HCT116 (cell line): ENCODE results near the gene COX7A2L. TPM values are rescaled to one million over a fixed set of nuclear protein-coding genes. Genes with fewer than 3 reads are reported as not detected.

Experiments used
- ATAC-seq: fragments of 200-7000 bp; cut with Tn5 transposase; 2 replicates; pipeline ENCODE4 v1.9.1; 2020; ENCODE audit warnings: mild to moderate bottlenecking, moderate library complexity
- BruUV-seq: library from RNA; stranded (reverse); fragments of 400-500 nt; replicated peaks from 2 replicates; lab custom pipeline; 2021; lab: Mats Ljungman, UMichigan
- CTCF ChIA-PET: fragments of 300-600 bp; sonication (Branson Sonifier 250); formaldehyde crosslinking; loops from one replicate; lab custom pipeline; 2021; ENCODE audit warnings: antibody characterized with exemption; lab: Charles Lee
- POLR2A ChIA-PET: fragments of 300-600, 350-600 bp; sonication (Branson Sonifier 250); formaldehyde crosslinking; loops from one replicate; lab custom pipeline; 2021; ENCODE audit warnings: antibody characterized with exemption; lab: Charles Lee
- RAD21 ChIA-PET, 2 experiments: fragments of 300-600 bp; sonication (Branson Sonifier 250); formaldehyde crosslinking; loops; one replicate each; lab custom pipeline; 2023; ENCODE audit warnings: low total read pairs in 2 of 2; ENCODE audit not compliant: uncharacterized antibody in 2 of 2, unreplicated experiment in 2 of 2, low non-redundant PET in 1 of 2; lab: Charles Lee
- DNase-seq: peaks from one replicate; pipeline ENCODE4 v3.0.0-alpha.2; 2010; ENCODE audit warnings: low read depth, low spot score
- H2AFZ ChIP-seq: fragments of 200-600 bp; shearing (Covaris generic), sonication (generic); 2 replicates; pipeline ENCODE4 v1.6.1; 2017; ENCODE audit warnings: low read depth, mixed run types, mixed read lengths, antibody characterized with exemption, low read length; ENCODE audit not compliant: poor library complexity, severe bottlenecking
- H3K27ac ChIP-seq: 2 replicates; pipeline ENCODE4 v1.5.1; 2012; ENCODE audit warnings: low read depth, low read length
- H3K27me3 ChIP-seq: fragments of 200-600 bp; sonication (generic); 2 replicates; pipeline ENCODE4 v1.6.1; 2016; ENCODE audit warnings: mixed run types, low read length, mixed read lengths; ENCODE audit not compliant: insufficient read depth
- H3K36me3 ChIP-seq, 2 experiments: fragments of 200-500 bp in 1 of 2; fragments of 200-600 bp in 1 of 2; sonication (Bioruptor generic) in 1 of 2; sonication (generic) in 1 of 2; 2 replicates each; pipeline versions ENCODE4 v1.5.1 to v1.6.1; 2014 to 2016; ENCODE audit warnings: low read length in 2 of 2, inconsistent platforms in 1 of 2, mixed read lengths in 1 of 2, mixed run types in 1 of 2; ENCODE audit not compliant: insufficient read depth in 2 of 2, control insufficient read depth in 1 of 2
- H3K4me1 ChIP-seq, 2 experiments: fragments of 200-600 bp in 1 of 2; sonication (generic) in 1 of 2; 2 replicates each; pipeline versions ENCODE4 v1.5.1 to v1.6.1; 2012 to 2017; ENCODE audit warnings: low read length in 2 of 2, inconsistent platforms in 1 of 2, mild to moderate bottlenecking in 1 of 2, mixed read lengths in 1 of 2, mixed run types in 1 of 2, moderate library complexity in 1 of 2; ENCODE audit not compliant: insufficient read depth in 2 of 2, control insufficient read depth in 1 of 2
- H3K4me2 ChIP-seq: fragments of 200-600 bp; sonication (generic); 2 replicates; pipeline ENCODE4 v1.6.1; 2017; ENCODE audit warnings: mixed run types, low read length, mixed read lengths
- H3K4me3 ChIP-seq, 2 experiments: fragments of 200-600 bp in 1 of 2; sonication (generic) in 1 of 2; replicated peaks in 1 of 2; 2 replicates each; pipeline ENCODE4 v1.5.1; 2011 to 2016; ENCODE audit warnings: low read length in 2 of 2, control low read depth in 1 of 2, low read depth in 1 of 2, mild to moderate bottlenecking in 1 of 2, mixed read lengths in 1 of 2, mixed run types in 1 of 2
- H3K79me2 ChIP-seq: fragments of 200-600 bp; sonication (generic); 2 replicates; pipeline ENCODE4 v1.6.1; 2017; ENCODE audit warnings: mild to moderate bottlenecking, mixed run types, low read length, moderate library complexity, mixed read lengths; ENCODE audit not compliant: insufficient read depth
- H3K9ac ChIP-seq: fragments of 200-600 bp; sonication (generic); 2 replicates; pipeline ENCODE4 v1.6.1; 2016; ENCODE audit warnings: low read length, mixed read lengths
- H3K9me2 ChIP-seq: fragments of 200-600 bp; sonication (generic), shearing (Covaris generic); 2 replicates; pipeline ENCODE4 v1.6.1; 2017; ENCODE audit warnings: mixed run types, mild to moderate bottlenecking, moderate library complexity; ENCODE audit not compliant: insufficient read depth
- H3K9me3 ChIP-seq, 2 experiments: fragments of 200-500 bp in 1 of 2; fragments of 200-600 bp in 1 of 2; sonication (Bioruptor generic) in 1 of 2; sonication (generic) in 1 of 2; 2 replicates each; pipeline ENCODE4 v1.6.1; 2014 to 2017; ENCODE audit warnings: low read length in 2 of 2, mixed read lengths in 2 of 2, inconsistent platforms in 1 of 2, low read depth in 1 of 2, mild to moderate bottlenecking in 1 of 2, mixed run types in 1 of 2, moderate library complexity in 1 of 2; ENCODE audit not compliant: control insufficient read depth in 1 of 2, insufficient read depth in 1 of 2
- H4K20me1 ChIP-seq: fragments of 200-600 bp; sonication (generic), shearing (Covaris generic); 2 replicates; pipeline ENCODE4 v1.6.1; 2017; ENCODE audit warnings: mixed run types, mild to moderate bottlenecking, moderate library complexity; ENCODE audit not compliant: insufficient read depth
- CBX3 ChIP-seq: IDR thresholded peaks from 2 replicates; pipeline ENCODE4 v1.6.1; 2012; ENCODE audit warnings: low read depth
- CEBPB ChIP-seq: IDR thresholded peaks from 2 replicates; pipeline ENCODE4 v1.6.1; 2012; ENCODE audit warnings: low read depth
- POLR2AphosphoS5 ChIP-seq: IDR thresholded peaks from 2 replicates; pipeline ENCODE4 v1.6.1; 2011; ENCODE audit warnings: mild to moderate bottlenecking, low read depth, low read length, moderate library complexity
- SP1 ChIP-seq: IDR thresholded peaks from 2 replicates; pipeline ENCODE4 v1.6.1; 2012; ENCODE audit warnings: low read depth
- TCF7L2 ChIP-seq: IDR thresholded peaks from 2 replicates; pipeline ENCODE4 v1.7.0; 2011; ENCODE audit warnings: borderline replicate concordance, inconsistent platforms; ENCODE audit not compliant: insufficient read depth, insufficient read length; ENCODE audit errors: extremely low read depth
- YY1 ChIP-seq: IDR thresholded peaks from 2 replicates; pipeline ENCODE4 v1.6.1; 2011; ENCODE audit warnings: low read length, low read depth, moderate library complexity, mild to moderate bottlenecking; ENCODE audit not compliant: insufficient replicate concordance; ENCODE audit errors: extremely low read depth
- ZFX ChIP-seq: fragments of 450-650 bp; IDR thresholded peaks from 2 replicates; pipeline ENCODE4 v1.6.1; 2017
- ZNF274 ChIP-seq: fragments of 200-500 bp; sonication (Bioruptor generic); IDR thresholded peaks from 2 replicates; pipeline ENCODE4 v1.6.1; 2014; ENCODE audit warnings: mild to moderate bottlenecking, low read depth, low read length, inconsistent platforms
- intact Hi-C: fragments of 100-400 bp; cut with micrococcal nuclease; formaldehyde crosslinking; loops from 2 replicates; pipeline ENCODE4 v1.10.0; 2022
- total RNA-seq: library from RNA; stranded (reverse); gene quantifications from one replicate; pipeline ENCODE4 v1.2.1, GENCODE V29; 2021; ENCODE audit not compliant: unreplicated experiment
- TF ChIP-seq, protein P1 (sequence below): IDR thresholded peaks from 2 replicates; pipeline ENCODE4 v1.6.1; 2011; ENCODE audit warnings: mild to moderate bottlenecking, low read length, moderate library complexity; ENCODE audit not compliant: insufficient replicate concordance; ENCODE audit errors: extremely low read depth
- TF ChIP-seq, protein P2 (sequence below): IDR thresholded peaks from 2 replicates; pipeline ENCODE4 v1.6.1; 2012

The COX7A2L gene
- total RNA-seq, 1 experiment from 2014 or later = 104 TPM

DNA sequence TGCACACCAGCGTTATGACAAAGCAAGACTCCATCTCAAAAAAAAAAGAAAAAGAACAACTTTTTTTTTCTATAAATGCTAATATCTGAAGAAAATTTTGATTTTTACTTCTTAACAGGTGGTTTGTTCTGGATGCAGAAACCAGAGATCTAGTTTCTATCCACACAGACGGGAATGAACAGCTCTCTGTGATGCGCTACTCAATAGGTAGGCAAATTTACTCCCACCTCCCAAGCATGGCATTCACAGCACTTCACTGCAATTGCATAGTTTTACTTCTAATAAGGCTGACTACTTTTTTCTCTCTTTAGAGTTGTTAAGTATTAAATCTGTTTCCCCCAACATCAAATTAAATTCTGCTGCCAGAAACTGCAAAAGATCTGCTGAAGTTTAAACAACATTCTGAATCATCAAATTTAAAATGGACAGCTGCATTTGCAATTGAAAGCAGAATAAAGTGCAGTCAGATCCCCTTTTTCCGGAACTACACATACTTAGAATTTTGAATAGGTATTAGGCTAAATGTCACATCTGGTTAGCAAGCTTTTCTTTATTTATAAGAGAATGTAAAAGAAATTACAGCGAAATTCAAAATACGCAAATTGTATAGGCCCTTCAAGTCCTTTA lies 45.1 kb downstream of the COX7A2L start (continued):
- TF ChIP-seq YY1 (no peak), CBX3 (no peak), ZNF274 (no peak), TCF7L2 (no peak)
- TF ChIP-seq, protein P1, sequence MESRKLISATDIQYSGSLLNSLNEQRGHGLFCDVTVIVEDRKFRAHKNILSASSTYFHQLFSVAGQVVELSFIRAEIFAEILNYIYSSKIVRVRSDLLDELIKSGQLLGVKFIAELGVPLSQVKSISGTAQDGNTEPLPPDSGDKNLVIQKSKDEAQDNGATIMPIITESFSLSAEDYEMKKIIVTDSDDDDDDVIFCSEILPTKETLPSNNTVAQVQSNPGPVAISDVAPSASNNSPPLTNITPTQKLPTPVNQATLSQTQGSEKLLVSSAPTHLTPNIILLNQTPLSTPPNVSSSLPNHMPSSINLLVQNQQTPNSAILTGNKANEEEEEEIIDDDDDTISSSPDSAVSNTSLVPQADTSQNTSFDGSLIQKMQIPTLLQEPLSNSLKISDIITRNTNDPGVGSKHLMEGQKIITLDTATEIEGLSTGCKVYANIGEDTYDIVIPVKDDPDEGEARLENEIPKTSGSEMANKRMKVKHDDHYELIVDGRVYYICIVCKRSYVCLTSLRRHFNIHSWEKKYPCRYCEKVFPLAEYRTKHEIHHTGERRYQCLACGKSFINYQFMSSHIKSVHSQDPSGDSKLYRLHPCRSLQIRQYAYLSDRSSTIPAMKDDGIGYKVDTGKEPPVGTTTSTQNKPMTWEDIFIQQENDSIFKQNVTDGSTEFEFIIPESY = no peak
- TF ChIP-seq, protein P2, sequence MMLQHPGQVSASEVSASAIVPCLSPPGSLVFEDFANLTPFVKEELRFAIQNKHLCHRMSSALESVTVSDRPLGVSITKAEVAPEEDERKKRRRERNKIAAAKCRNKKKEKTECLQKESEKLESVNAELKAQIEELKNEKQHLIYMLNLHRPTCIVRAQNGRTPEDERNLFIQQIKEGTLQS = no peak

DNA sequence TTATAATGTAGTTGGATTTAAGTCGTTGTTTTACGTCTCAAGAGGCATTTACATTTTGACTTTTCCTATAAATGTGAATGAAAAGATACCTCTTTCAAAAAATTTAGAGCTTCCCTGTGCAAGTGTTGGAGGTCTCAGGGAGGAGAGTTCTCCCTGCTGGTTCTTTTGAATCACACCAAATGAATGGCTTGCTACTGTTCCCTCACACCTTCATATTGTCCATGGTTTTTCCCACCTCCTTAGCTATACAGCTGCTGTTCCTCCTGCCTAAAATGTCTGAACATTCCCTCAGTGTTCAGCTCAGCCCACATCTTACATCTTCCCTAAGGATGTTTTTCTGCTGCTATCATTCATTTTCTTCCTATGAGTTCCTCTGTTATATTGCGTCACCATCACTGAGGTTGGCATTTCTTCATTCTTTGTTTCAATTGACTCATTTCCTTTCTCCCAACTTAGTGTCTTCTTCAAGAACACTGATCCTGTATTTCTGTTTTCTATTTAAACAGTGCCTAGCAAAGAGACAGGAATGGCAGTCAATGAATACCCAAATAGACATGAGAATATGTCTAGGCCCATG lies 46.0 kb downstream of the COX7A2L start:
- Histone ChIP-seq H3K4me3 (no peak overlapping the region), H3K4me2 (no peak overlapping the region), H3K79me2 (no peaks in the 10 kb centered on the region), H3K9me3 (no peaks in the 10 kb centered on the region), H3K9ac (no peak overlapping the region), H3K27me3 (no peaks in the 10 kb centered on the region)
- no TSS peak for BruUV-seq
- no peak for ATAC-seq
- CTCF ChIA-PET = no interaction called here
- intact Hi-C loops = no loop called here
- TF ChIP-seq SP1 = no peak
- no peak for TF ChIP-seq POLR2AphosphoS5
- TF ChIP-seq CEBPB = peak; percentile 58; the same call in 1 of the 2 replicates
- TF ChIP-seq ZFX = no peak
- TF ChIP-seq, all 23 proteins: peak for 1
- no peak for DNase-seq
- H3K27ac ChIP-seq = no peak overlapping the region
- ChIA-PET POLR2A (no interaction called here), RAD21 (no interaction called here)
- no peaks in the 10 kb centered on the region for H3K9me2 ChIP-seq
- no peaks in the 10 kb centered on the region for H4K20me1 ChIP-seq
- peaks cover 5 to 11% of the 10 kb centered on the region in 2 experiments; a peak in 1 of 4 replicates for H3K36me3 ChIP-seq
- no peak overlapping the region for H2AFZ ChIP-seq
- H3K4me1 ChIP-seq = peaks cover 0 to 3% of the 10 kb centered on the region in 2 experiments; a peak in 1 of 4 replicates
